GM12864 (cell line): Measurements from ENCODE around the gene GXYLT1.
"Not testable (repeated sequence)": the region's sequence is repeated elsewhere in the genome, so short reads cannot be mapped to it uniquely, and the experiment has no call there.

Source experiments
- DNase-seq: peaks from one replicate; pipeline ENCODE4 v3.0.0-alpha.2; 2011; ENCODE audit warnings: low read depth
- H3K4me3 ChIP-seq: 2 replicates; pipeline ENCODE4 v1.5.1; 2011; ENCODE audit warnings: mild to moderate bottlenecking, low read depth, low read length, control low read depth
- CTCF ChIP-seq: IDR thresholded peaks from 2 replicates; pipeline ENCODE4 v1.5.1; 2011; ENCODE audit warnings: low read depth, mild to moderate bottlenecking, moderate library complexity, low read length, control low read depth, inconsistent platforms; ENCODE audit errors: missing control alignments

GXYLT1 gene

GRCh38 chr12:42053456-42053855, 91.2 kb downstream of the GXYLT1 start:
- TF ChIP-seq CTCF: no peak
- H3K4me3 ChIP-seq: no peak overlapping the region
- DNase-seq: no peak

- DNase-seq, H3K4me3 ChIP-seq: not testable (repeated sequence)
Observed at GRCh38 chr12:42048980-42049379, 95.7 kb downstream of the GXYLT1 start.

GRCh38 chr12:42039577-42039976, 105.1 kb downstream of the GXYLT1 start:
- no peak for TF ChIP-seq CTCF
- no peak for DNase-seq
- H3K4me3 ChIP-seq: no peak overlapping the region

GRCh38 chr12:42039176-42039575, 105.5 kb downstream of the GXYLT1 start:
- H3K4me3 ChIP-seq: no peak overlapping the region
- no peak for TF ChIP-seq CTCF
- no peak for DNase-seq

- no peak for TF ChIP-seq CTCF
- no peak for DNase-seq
- H3K4me3 ChIP-seq: no peak overlapping the region
Observed at GRCh38 chr12:42031847-42032564, 112.7 kb downstream of the GXYLT1 start.
